ENCODE results near the gene TMEM269. TPM values are rescaled to one million over a fixed set of nuclear protein-coding genes. Genes with fewer than 3 reads are reported as not detected.

TMEM269 gene
- total and polyA plus RNA-seq, 12 donors: 0.03 to 1.1 (median 0.08) TPM; not detected in 8

DNA sequence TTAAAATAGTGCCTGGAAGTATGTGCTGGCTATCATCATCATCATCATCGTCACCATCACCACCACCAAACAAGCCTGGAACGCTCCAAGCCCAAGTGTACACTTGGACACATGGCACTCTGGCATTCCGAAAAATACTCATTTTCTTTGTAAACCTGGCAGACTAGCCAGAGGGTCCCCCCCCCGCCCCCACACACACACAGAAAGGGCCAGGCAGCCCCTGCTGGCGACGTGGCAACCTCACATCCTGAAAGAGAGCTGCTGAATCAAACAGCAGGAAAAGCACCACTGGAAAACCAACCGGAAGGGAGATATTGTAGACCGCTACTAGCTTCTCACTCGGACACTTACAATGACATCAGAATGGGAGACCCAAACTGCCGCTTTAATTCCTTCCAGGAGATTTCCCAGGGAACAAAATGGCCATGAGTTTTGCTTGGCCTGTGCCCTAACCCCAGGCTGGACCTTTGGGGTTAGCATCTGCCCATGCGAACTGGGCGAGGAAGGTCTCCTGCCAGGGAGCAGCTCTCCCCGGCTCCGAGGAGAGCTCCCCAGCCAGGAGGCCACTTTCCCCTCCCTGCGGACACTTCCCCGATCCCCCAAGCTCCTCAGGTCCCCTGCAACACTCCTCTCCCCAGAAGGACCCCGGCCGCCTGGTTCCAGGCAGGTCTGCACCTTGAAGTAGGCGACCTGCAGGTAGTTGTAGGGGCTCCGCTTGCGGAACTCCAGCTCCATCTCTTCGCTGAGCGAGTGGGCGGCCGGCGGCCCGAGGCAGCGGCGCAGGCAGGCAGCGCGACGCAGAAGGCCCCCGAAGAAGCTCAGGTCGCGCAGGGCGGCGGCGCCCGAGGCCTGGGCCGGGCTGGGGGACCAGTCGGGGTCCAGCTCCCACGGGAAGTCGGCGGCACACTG is 18.7 kb upstream of the TMEM269 start:
- peak overlapping the region; percentile 74 to 94 (median 88) for H3K27ac ChIP-seq
- TF ChIP-seq POLR2A (IDR thresholded peaks at IDR 0.05): peak in 1 of 2 donors; percentile 57
- TF ChIP-seq CTCF (IDR thresholded peaks at IDR 0.05): peak; percentile 23 to 67 (median 48)
- no peaks in the 10 kb centered on the region for H3K27me3 ChIP-seq
- peaks cover 0 to 11% of the 10 kb centered on the region in 2 donors for H3K36me3 ChIP-seq (replicated peaks in 1 of 2)
- WGBS, 4 donors: 0 to 1% (median 0%) methylated on average over 18 to 44 of the region's 44 CpGs
- DNase-seq: peak in 6 of 7 donors; percentile 44 to 69 (median 54)
- H3K4me1 ChIP-seq (replicated peaks in 1 of 2): peaks cover 21 to 42% of the 10 kb centered on the region in 2 donors
- intact Hi-C loops (cut with DNase I): no loop called here
- peak overlapping the region; percentile 84 to 96 (median 87) for H3K4me3 ChIP-seq
- no peaks in the 10 kb centered on the region for H3K9me3 ChIP-seq (replicated peaks in 1 of 3)

DNA sequence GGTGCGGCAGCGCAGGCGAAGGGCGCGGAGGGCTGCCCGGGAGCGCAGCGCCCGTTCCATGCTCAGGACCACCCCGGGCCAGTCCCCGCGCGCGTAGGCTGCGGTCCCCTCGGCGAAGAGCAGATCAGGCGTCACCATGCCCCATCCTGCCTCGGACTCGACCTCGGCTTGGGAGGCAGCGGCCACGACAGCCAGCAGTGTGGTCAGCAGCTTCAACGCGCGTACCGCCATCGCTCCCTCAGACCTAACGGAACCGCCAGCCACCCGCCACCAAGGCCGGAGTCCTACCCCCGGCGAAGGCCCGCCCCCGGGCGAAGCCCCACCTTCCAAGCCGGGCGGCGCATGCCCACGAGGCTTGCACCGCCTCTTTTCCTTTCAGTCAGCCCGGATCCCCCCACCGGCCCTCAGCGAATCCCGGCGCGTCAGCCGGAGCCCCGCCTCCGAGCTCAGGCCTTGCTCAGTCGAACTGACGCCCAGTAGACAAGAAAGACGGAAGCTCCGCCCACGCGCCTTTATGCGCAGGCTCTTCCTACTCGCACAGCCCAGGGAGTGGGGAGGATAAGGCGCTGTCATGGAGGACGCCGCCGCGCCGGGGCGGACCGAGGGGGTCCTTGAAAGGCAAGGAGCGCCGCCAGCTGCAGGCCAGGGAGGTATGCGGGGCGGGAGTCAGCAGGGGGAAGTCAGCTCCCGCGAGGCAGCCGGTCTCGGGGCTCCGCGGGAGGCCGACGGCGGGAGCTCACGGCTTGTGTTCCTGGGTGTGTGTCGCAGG is 17.9 kb upstream of the TMEM269 start, which contains the start of the genes C1orf50 and P3H1:
C1orf50 (plus strand) TSS at position 509 of the 769 bp plus-strand sequence; CDS start at position 572, 63 bp downstream.
P3H1 (minus strand) TSS at position 288 of the 769 bp plus-strand sequence; CDS start at position 231, 57 bp downstream.
- Histone ChIP-seq H3K27me3 (no peaks in the 10 kb centered on the region), H3K36me3 (replicated peaks in 1 of 2) (peaks cover 0 to 2% of the 10 kb centered on the region in 2 donors), H3K4me1 (replicated peaks in 1 of 2) (peaks cover 21 to 47% of the 10 kb centered on the region in 2 donors), H3K4me3 (peak within 1 kb of the TSS; percentile 84 to 96 (median 87)), H3K9me3 (replicated peaks in 1 of 3) (no peaks in the 10 kb centered on the region), H3K27ac (peak within 1 kb of the TSS; percentile 74 to 94 (median 88))
- intact Hi-C loops (cut with DNase I): no loop called here
- peak; percentile 99 to 100 (median 100) for DNase-seq
- TF ChIP-seq CTCF (IDR thresholded peaks at IDR 0.05) (no peak), POLR2A (IDR thresholded peaks at IDR 0.05) (peak; percentile 90 to 98)
- 0 to 1% (median 0%) methylated on average over 22 to 82 of the region's 82 CpGs for WGBS, 4 donors

- no peaks in the 10 kb centered on the region for H3K27me3 ChIP-seq
- peaks cover 21 to 47% of the 10 kb centered on the region in 2 donors for H3K4me1 ChIP-seq (replicated peaks in 1 of 2)
- intact Hi-C loops (cut with DNase I): no loop called here
These were observed 17.2 kb upstream of the TMEM269 start for GRCh38 chr1:42767510-42768000.

More at GRCh38 chr1:42767510-42768000, 17.2 kb upstream of the TMEM269 start:
- DNase-seq: no peak
- no peaks in the 10 kb centered on the region for H3K9me3 ChIP-seq (replicated peaks in 1 of 3)
- no peaks in the 10 kb centered on the region for H3K36me3 ChIP-seq (replicated peaks in 1 of 2)
- peak overlapping the region in 4 of 5 donors; percentile 77 to 94 (median 87) for H3K27ac ChIP-seq
- 1 to 4% (median 2%) methylated on average over 10 to 23 of the region's 23 CpGs for WGBS, 4 donors
- no peak for TF ChIP-seq POLR2A (IDR thresholded peaks at IDR 0.05)
- no peak for TF ChIP-seq CTCF (IDR thresholded peaks at IDR 0.05)
- H3K4me3 ChIP-seq: peak overlapping the region; percentile 2 to 96 (median 60)

All from adrenal gland (tissue), 12 donors.